Suprapubic skin (tissue), 4 donors: ENCODE measurements around the gene CXorf58.

Experiments used
- EP300 ChIP-seq: sonication (generic); formaldehyde crosslinking; IDR thresholded peaks from one replicate; pipeline ENCODE4 v1.6.1; 2017; ENCODE audit warnings: antibody characterized with exemption
- POLR2A ChIP-seq, 2 donors: fragments of 450-650 bp; IDR thresholded peaks; one replicate each; pipeline ENCODE4 v1.6.1; 2017; ENCODE audit warnings: antibody characterized with exemption in 2 of 2, mild to moderate bottlenecking in 2 of 2, moderate library complexity in 2 of 2
- POLR2AphosphoS5 ChIP-seq, 3 donors: sonication (generic); formaldehyde crosslinking; IDR thresholded peaks; one replicate each; pipeline ENCODE4 v1.6.1; 2017; ENCODE audit warnings: antibody characterized with exemption in 3 of 3
- TF ChIP-seq, protein P1 (sequence below), 2 donors: fragments of 200-600 bp in 1 of 2; fragments of 450-650 bp in 1 of 2; sonication (generic) in 1 of 2; IDR thresholded peaks; one replicate each; pipeline ENCODE4 v1.5.1; 2016 to 2019; ENCODE audit warnings: antibody characterized with exemption in 2 of 2, mild to moderate bottlenecking in 1 of 2, moderate library complexity in 1 of 2

DNA sequence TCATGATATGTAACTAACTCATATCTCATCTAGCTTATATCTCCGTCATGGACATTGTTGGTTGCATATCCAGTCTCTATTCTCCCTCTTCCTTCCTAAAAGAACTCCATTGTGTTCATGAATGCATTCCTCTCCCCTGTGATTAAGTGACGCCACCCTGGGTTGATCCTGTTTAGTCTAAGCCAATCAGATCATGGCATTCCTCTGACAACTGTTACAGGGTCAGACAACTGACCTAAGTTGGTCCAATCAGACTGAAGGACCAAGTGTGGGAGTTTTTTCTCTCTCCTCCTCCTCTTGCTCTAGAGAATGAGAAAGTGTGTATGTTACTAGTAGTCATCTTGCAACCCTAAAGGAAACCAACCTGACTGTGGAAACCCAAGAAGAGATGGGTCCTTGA, 3.7 kb upstream of the CXorf58 start:
- TF ChIP-seq, protein P1, sequence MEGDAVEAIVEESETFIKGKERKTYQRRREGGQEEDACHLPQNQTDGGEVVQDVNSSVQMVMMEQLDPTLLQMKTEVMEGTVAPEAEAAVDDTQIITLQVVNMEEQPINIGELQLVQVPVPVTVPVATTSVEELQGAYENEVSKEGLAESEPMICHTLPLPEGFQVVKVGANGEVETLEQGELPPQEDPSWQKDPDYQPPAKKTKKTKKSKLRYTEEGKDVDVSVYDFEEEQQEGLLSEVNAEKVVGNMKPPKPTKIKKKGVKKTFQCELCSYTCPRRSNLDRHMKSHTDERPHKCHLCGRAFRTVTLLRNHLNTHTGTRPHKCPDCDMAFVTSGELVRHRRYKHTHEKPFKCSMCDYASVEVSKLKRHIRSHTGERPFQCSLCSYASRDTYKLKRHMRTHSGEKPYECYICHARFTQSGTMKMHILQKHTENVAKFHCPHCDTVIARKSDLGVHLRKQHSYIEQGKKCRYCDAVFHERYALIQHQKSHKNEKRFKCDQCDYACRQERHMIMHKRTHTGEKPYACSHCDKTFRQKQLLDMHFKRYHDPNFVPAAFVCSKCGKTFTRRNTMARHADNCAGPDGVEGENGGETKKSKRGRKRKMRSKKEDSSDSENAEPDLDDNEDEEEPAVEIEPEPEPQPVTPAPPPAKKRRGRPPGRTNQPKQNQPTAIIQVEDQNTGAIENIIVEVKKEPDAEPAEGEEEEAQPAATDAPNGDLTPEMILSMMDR (IDR thresholded peaks at IDR 0.05): no peak
- TF ChIP-seq POLR2A (IDR thresholded peaks at IDR 0.05): no peak
- TF ChIP-seq POLR2AphosphoS5 (IDR thresholded peaks at IDR 0.05): no peak
- no peak for TF ChIP-seq EP300
